ENCODE data around the gene SLC7A7. TPM values are rescaled to one million over a fixed set of nuclear protein-coding genes. Genes with fewer than 3 reads are reported as not detected.

SLC7A7 gene
- polyA plus RNA-seq, 2 of the 4 experiments (the other 2 are of a cell fraction): 44.2 to 86.8 TPM

DNA sequence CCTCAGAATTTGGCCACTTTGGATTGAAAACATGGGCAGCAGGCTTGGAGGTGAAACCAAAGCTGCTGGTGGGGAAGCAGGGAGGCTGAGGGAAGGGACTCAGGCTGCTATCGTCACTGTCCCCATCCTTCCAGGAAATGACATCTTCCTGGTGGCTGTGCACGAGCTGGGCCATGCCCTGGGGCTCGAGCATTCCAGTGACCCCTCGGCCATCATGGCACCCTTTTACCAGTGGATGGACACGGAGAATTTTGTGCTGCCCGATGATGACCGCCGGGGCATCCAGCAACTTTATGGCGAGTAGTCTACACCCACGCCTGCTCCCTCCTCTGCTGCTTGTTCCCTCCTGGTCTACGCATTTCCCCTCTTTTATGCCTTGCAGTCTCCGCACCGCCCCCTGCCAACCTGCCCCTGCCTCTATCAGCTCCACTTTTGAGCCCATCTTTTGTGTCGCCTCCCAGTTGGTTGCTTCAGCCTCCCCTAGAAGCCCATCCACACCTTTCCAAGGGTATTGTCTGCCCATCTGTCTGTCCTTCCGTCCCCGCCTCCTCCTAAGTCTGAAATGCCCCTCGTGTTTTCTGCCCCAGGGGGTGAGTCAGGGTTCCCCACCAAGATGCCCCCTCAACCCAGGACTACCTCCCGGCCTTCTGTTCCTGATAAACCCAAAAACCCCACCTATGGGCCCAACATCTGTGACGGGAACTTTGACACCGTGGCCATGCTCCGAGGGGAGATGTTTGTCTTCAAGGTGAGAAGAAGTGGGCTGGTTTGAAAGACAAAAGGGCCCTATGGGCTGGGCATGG lies 28.1 kb upstream of the SLC7A7 start:
- H3K4me2 ChIP-seq: no peak overlapping the region
- FAIRE-seq (no peak), ATAC-seq (no peak), DNase-seq (ENCODE audit: low read depth in 1 of 2, low spot score in 1 of 2) (no peak)
- H3K9me3 ChIP-seq: no peaks in the 10 kb centered on the region
- WGBS (ENCODE audit: missing lambda C conversion rate): 76% methylated on average over 21 of the region's 21 CpGs
- POLR2A ChIA-PET: no interaction called here
- H3K4me3 ChIP-seq: no peak overlapping the region
- no peak overlapping the region for H3K27ac ChIP-seq
- TF ChIP-seq CHD4 (IDR thresholded peaks at IDR 0.05; ENCODE audit: borderline replicate concordance) (no peak), ZNF302 (CRISPR knock-in tag; IDR thresholded peaks at IDR 0.05) (no peak), HMGXB4 (CRISPR knock-in tag; IDR thresholded peaks at IDR 0.05; ENCODE audit: borderline replicate concordance) (no peak), MAFK (IDR thresholded peaks at IDR 0.05; ENCODE audit: partially characterized antibody) (no peak), ZC3H11A (IDR thresholded peaks at IDR 0.05) (no peak), SMC3 (IDR thresholded peaks at IDR 0.05) (no peak), ESRRA (IDR thresholded peaks at IDR 0.05; ENCODE audit: borderline replicate concordance, low read length) (no peak), TP53 (CRISPR knock-in tag; IDR thresholded peaks at IDR 0.05) (no peak), EHF (CRISPR knock-in tag; IDR thresholded peaks at IDR 0.05) (no peak), ZFP36 (IDR thresholded peaks at IDR 0.05; ENCODE audit: borderline replicate concordance, partially characterized antibody) (no peak), HOXA7 (CRISPR knock-in tag; IDR thresholded peaks at IDR 0.05) (no peak), SREBF2 (IDR thresholded peaks at IDR 0.05) (no peak), CHD2 (IDR thresholded peaks at IDR 0.05; ENCODE audit: low read length, partially characterized antibody) (no peak), FOSB (CRISPR knock-in tag; IDR thresholded peaks at IDR 0.05) (no peak)
- TF ChIP-seq, protein P1, sequence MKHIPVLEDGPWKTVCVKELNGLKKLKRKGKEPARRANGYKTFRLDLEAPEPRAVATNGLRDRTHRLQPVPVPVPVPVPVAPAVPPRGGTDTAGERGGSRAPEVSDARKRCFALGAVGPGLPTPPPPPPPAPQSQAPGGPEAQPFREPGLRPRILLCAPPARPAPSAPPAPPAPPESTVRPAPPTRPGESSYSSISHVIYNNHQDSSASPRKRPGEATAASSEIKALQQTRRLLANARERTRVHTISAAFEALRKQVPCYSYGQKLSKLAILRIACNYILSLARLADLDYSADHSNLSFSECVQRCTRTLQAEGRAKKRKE (CRISPR knock-in tag; IDR thresholded peaks at IDR 0.05; ENCODE audit: low read depth): no peak
- TF ChIP-seq, protein P2, sequence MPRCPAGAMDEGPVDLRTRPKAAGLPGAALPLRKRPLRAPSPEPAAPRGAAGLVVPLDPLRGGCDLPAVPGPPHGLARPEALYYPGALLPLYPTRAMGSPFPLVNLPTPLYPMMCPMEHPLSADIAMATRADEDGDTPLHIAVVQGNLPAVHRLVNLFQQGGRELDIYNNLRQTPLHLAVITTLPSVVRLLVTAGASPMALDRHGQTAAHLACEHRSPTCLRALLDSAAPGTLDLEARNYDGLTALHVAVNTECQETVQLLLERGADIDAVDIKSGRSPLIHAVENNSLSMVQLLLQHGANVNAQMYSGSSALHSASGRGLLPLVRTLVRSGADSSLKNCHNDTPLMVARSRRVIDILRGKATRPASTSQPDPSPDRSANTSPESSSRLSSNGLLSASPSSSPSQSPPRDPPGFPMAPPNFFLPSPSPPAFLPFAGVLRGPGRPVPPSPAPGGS (IDR thresholded peaks at IDR 0.05): no peak
- TF ChIP-seq, protein P3, sequence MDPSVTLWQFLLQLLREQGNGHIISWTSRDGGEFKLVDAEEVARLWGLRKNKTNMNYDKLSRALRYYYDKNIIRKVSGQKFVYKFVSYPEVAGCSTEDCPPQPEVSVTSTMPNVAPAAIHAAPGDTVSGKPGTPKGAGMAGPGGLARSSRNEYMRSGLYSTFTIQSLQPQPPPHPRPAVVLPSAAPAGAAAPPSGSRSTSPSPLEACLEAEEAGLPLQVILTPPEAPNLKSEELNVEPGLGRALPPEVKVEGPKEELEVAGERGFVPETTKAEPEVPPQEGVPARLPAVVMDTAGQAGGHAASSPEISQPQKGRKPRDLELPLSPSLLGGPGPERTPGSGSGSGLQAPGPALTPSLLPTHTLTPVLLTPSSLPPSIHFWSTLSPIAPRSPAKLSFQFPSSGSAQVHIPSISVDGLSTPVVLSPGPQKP (IDR thresholded peaks at IDR 0.05; ENCODE audit: low read depth, low read length): no peak
- TF ChIP-seq, protein P4, sequence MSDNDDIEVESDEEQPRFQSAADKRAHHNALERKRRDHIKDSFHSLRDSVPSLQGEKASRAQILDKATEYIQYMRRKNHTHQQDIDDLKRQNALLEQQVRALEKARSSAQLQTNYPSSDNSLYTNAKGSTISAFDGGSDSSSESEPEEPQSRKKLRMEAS (IDR thresholded peaks at IDR 0.05): no peak
- H3K4me1 ChIP-seq: no peaks in the 10 kb centered on the region
- CTCF ChIA-PET: interaction anchor here (0.6 to 14.1 kb wide), 7 partner anchors 9 to 286 kb away, joined by 3 to 195 read pairs (median 4); no protein-coding TSS in a partner anchor

DNA sequence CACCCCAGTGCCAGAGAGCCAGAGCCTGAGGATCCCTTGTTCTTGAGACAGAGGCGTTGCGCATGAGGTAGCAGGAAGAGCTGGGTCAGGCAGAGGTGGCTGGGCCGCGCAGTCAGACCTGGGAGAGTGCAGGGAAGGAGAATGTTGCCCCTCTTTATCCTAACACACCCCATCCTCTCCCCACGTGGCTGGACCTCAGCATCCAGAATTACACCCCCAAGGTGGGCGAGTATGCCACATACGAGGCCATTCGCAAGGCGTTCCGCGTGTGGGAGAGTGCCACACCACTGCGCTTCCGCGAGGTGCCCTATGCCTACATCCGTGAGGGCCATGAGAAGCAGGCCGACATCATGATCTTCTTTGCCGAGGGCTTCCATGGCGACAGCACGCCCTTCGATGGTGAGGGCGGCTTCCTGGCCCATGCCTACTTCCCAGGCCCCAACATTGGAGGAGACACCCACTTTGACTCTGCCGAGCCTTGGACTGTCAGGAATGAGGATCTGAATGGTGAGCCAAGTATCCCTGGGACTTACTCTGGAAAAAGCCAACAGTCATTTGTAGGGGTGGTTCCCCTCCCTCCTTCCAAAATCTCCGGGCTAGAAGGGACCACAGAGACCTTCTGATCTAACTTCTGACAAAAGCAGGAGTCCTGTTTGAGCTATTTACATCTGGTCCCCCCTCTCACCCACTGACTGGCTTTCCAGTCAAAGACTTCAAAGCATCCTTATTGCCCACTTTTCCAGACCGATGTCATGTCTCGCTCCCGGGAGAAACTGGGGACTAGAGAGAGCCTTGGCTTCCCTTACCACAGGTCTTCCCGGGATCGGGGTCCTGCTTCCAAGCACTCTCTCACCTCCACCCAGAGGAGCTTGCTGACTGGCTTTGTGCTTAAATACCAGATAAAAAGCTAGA lies 27.2 kb upstream of the SLC7A7 start:
- TF ChIP-seq CBX8 (IDR thresholded peaks at IDR 0.05) (no peak), RNF2 (IDR thresholded peaks at IDR 0.05; ENCODE audit: borderline replicate concordance, low read depth) (no peak), RAD21 (conservative IDR thresholded peaks at IDR 0.05 in 1 of 2, IDR thresholded peaks at IDR 0.05 in 1 of 2) (no peak), MAFK (IDR thresholded peaks at IDR 0.05; ENCODE audit: partially characterized antibody) (no peak), FOSB (CRISPR knock-in tag; IDR thresholded peaks at IDR 0.05) (no peak), TP53 (CRISPR knock-in tag; IDR thresholded peaks at IDR 0.05) (no peak), PHF8 (IDR thresholded peaks at IDR 0.05; ENCODE audit: borderline replicate concordance, low read depth) (no peak), SMC3 (IDR thresholded peaks at IDR 0.05) (no peak), ZFP36 (IDR thresholded peaks at IDR 0.05; ENCODE audit: borderline replicate concordance, partially characterized antibody) (no peak), MYC (IDR thresholded peaks at IDR 0.05; ENCODE audit: borderline replicate concordance, low read length) (no peak)
- TF ChIP-seq, protein P1 (CRISPR knock-in tag; IDR thresholded peaks at IDR 0.05; ENCODE audit: low read depth): no peak
- no peak overlapping the region for H3K4me3 ChIP-seq
- no peak overlapping the region for H3K4me2 ChIP-seq
- ChIA-PET CTCF (interaction anchor here (1.0 to 14.1 kb wide), 5 partner anchors 10 to 286 kb away, joined by 3 to 195 read pairs (median 5); no protein-coding TSS in a partner anchor), POLR2A (no interaction called here)
- WGBS (ENCODE audit: missing lambda C conversion rate): 88% methylated on average over 28 of the region's 28 CpGs
- no peak for DNase-seq (ENCODE audit: low read depth in 1 of 2, low spot score in 1 of 2)
- H3K9me3 ChIP-seq: no peaks in the 10 kb centered on the region
- H3K4me1 ChIP-seq: no peaks in the 10 kb centered on the region
- H3K27ac ChIP-seq: no peak overlapping the region
- FAIRE-seq: no peak
- ATAC-seq: no peak
